D721Med (cell line): ENCODE measurements around the gene DENND11.

Experiments used
- DNase-seq: peaks from one replicate; pipeline ENCODE4 v3.0.0; 2011; ENCODE audit warnings: low spot score; ENCODE audit not compliant: insufficient read length
- FAIRE-seq: peaks from 2 replicates; lab custom pipeline; 2011; peaks lifted over from hg19 to GRCh38; lab: Jason Lieb, UNC
- TF ChIP-seq, protein P1 (sequence below): IDR thresholded peaks from 2 replicates; pipeline ENCODE4 v1.5.1; 2012; ENCODE audit warnings: mild to moderate bottlenecking, control low read depth; ENCODE audit not compliant: insufficient read depth; ENCODE audit errors: missing control alignments

DENND11 gene

DNA sequence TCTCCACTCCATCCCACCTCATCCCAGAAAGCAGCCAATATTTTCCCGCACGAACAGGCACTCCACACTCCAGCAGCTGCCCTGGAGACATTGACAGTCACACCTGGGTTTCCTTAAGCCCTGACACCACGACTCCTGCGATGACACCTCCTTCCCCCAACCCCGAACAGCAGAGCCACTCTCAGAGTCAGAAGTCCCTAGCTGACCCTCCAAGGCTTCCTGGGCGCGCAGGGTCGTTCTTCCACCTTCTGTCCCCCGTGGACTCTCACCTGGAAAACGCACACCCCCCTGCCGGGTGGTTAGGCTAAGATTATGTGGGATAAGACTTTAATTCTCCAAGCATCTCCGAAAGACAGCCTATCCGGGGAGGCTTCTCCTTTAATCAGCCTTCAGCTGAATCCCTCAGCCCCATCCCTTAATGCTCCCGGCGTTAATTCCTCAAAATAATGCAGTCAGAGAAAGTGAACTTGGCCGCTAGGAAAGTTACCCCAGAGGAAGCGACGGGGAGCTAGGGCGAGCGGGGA lies 1.1 kb downstream of the DENND11 start:
- FAIRE-seq, result no peak
- DNase-seq, result peak; percentile 31
- TF ChIP-seq, protein P1, sequence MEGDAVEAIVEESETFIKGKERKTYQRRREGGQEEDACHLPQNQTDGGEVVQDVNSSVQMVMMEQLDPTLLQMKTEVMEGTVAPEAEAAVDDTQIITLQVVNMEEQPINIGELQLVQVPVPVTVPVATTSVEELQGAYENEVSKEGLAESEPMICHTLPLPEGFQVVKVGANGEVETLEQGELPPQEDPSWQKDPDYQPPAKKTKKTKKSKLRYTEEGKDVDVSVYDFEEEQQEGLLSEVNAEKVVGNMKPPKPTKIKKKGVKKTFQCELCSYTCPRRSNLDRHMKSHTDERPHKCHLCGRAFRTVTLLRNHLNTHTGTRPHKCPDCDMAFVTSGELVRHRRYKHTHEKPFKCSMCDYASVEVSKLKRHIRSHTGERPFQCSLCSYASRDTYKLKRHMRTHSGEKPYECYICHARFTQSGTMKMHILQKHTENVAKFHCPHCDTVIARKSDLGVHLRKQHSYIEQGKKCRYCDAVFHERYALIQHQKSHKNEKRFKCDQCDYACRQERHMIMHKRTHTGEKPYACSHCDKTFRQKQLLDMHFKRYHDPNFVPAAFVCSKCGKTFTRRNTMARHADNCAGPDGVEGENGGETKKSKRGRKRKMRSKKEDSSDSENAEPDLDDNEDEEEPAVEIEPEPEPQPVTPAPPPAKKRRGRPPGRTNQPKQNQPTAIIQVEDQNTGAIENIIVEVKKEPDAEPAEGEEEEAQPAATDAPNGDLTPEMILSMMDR, result no peak

GRCh38 chr7:141700296-141700847 lies 1.6 kb downstream of the DENND11 start:
- DNase-seq, result no peak
- TF ChIP-seq, protein P1, result no peak
- peak; percentile 51 for FAIRE-seq

- TF ChIP-seq, protein P1, result no peak
- DNase-seq, result no peak
- no peak for FAIRE-seq
Measured at GRCh38 chr7:141699860-141700259, 2.1 kb downstream of the DENND11 start.

GRCh38 chr7:141698247-141699015 lies 3.5 kb downstream of the DENND11 start:
- no peak for DNase-seq
- TF ChIP-seq, protein P1, result no peak
- no peak for FAIRE-seq

GRCh38 chr7:141697211-141697871 lies 4.6 kb downstream of the DENND11 start:
- FAIRE-seq, result no peak
- TF ChIP-seq, protein P1, result no peak
- no peak for DNase-seq

DNA sequence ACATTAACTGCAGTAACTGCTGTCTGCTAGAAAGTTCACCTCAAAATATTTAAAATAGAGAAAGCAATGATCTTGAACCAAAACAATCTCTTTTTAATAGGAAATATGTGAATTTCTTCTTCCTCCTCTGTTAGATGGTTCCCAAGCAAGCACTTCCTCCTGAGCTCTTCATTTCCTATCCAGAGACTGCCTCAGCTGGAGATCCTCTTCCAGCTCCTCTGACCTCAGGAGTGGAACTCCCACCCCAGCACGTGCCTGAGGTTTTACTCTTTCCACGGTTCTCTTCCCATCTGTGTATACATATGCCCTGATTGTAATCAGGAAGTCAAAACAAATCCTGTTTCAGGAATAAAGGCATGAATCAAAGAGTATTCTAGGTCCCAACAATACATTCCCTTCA lies 5.6 kb downstream of the DENND11 start:
- TF ChIP-seq, protein P1, result no peak
- FAIRE-seq (no peak), DNase-seq (no peak)

- FAIRE-seq (no peak), DNase-seq (no peak)
- TF ChIP-seq, protein P1, result no peak
Measured at GRCh38 chr7:141695803-141696289, 6.1 kb downstream of the DENND11 start.
